ENCODE data around the gene EPB41.
"Not testable (repeated sequence)": the region's sequence is repeated elsewhere in the genome, so short reads cannot be mapped to it uniquely, and the experiment has no call there.

Gene EPB41

GRCh38 chr1:29004798-29005197 is 90.4 kb downstream of the EPB41 start:
- no peaks in the 10 kb centered on the region for H3K27me3 Mint-ChIP-seq
- H3K27ac Mint-ChIP-seq: no peak overlapping the region
- H3K4me1 Mint-ChIP-seq (ENCODE audit: low read depth): peaks cover 14% of the 10 kb centered on the region
- peaks cover 34% of the 10 kb centered on the region for H3K36me3 Mint-ChIP-seq (ENCODE audit: low read depth)
- H3K9me3 Mint-ChIP-seq: no peaks in the 10 kb centered on the region
- H3K4me3 Mint-ChIP-seq: no peak overlapping the region

GRCh38 chr1:29011775-29012174 is 97.4 kb downstream of the EPB41 start:
- Mint-ChIP-seq H3K9me3 (no peaks in the 10 kb centered on the region), H3K27me3 (no peaks in the 10 kb centered on the region), H3K36me3 (ENCODE audit: low read depth) (peaks cover 27% of the 10 kb centered on the region), H3K4me3 (no peak overlapping the region), H3K4me1 (ENCODE audit: low read depth) (no peaks in the 10 kb centered on the region), H3K27ac (no peak overlapping the region)

GRCh38 chr1:29017235-29017634 is 102.9 kb downstream of the EPB41 start:
- Mint-ChIP-seq H3K4me3 (no peak overlapping the region), H3K27ac (no peak overlapping the region), H3K27me3 (no peaks in the 10 kb centered on the region)

GRCh38 chr1:29017975-29018712 is 103.8 kb downstream of the EPB41 start:
- H3K4me1 Mint-ChIP-seq (ENCODE audit: low read depth): no peaks in the 10 kb centered on the region
- H3K27ac Mint-ChIP-seq: no peak overlapping the region
- no peaks in the 10 kb centered on the region for H3K27me3 Mint-ChIP-seq
- no peak overlapping the region for H3K4me3 Mint-ChIP-seq
- H3K9me3 Mint-ChIP-seq: no peaks in the 10 kb centered on the region
- peaks cover 18% of the 10 kb centered on the region for H3K36me3 Mint-ChIP-seq (ENCODE audit: low read depth)

More at GRCh38 chr1:29017235-29017634, 102.9 kb downstream of the EPB41 start:
- H3K36me3 Mint-ChIP-seq (ENCODE audit: low read depth): peaks cover 20% of the 10 kb centered on the region
- no peaks in the 10 kb centered on the region for H3K9me3 Mint-ChIP-seq
- H3K4me1 Mint-ChIP-seq (ENCODE audit: low read depth): no peaks in the 10 kb centered on the region

- no peaks in the 10 kb centered on the region for H3K9me3 Mint-ChIP-seq
- H3K27ac Mint-ChIP-seq: no peak overlapping the region
- H3K36me3 Mint-ChIP-seq (ENCODE audit: low read depth): peaks cover 19% of the 10 kb centered on the region
- no peaks in the 10 kb centered on the region for H3K4me1 Mint-ChIP-seq (ENCODE audit: low read depth)
- no peak overlapping the region for H3K4me3 Mint-ChIP-seq
- no peaks in the 10 kb centered on the region for H3K27me3 Mint-ChIP-seq
These were observed 108.3 kb downstream of the EPB41 start for GRCh38 chr1:29022620-29023019.

- H3K4me3 Mint-ChIP-seq: no peak overlapping the region
- no peak overlapping the region for H3K27ac Mint-ChIP-seq
- no peaks in the 10 kb centered on the region for H3K9me3 Mint-ChIP-seq
- no peaks in the 10 kb centered on the region for H3K4me1 Mint-ChIP-seq (ENCODE audit: low read depth)
- no peaks in the 10 kb centered on the region for H3K27me3 Mint-ChIP-seq
- H3K36me3 Mint-ChIP-seq (ENCODE audit: low read depth): peaks cover 44% of the 10 kb centered on the region
These were observed 115.3 kb downstream of the EPB41 start for GRCh38 chr1:29029667-29030066.

- no peak overlapping the region for H3K4me3 Mint-ChIP-seq
- no peak overlapping the region for H3K27ac Mint-ChIP-seq
- peaks cover 51% of the 10 kb centered on the region for H3K36me3 Mint-ChIP-seq (ENCODE audit: low read depth)
- no peaks in the 10 kb centered on the region for H3K4me1 Mint-ChIP-seq (ENCODE audit: low read depth)
- no peaks in the 10 kb centered on the region for H3K9me3 Mint-ChIP-seq
- H3K27me3 Mint-ChIP-seq: no peaks in the 10 kb centered on the region
These were observed 118.5 kb downstream of the EPB41 start for GRCh38 chr1:29032841-29033240.

GRCh38 chr1:29033829-29034466 is 119.6 kb downstream of the EPB41 start:
- Mint-ChIP-seq H3K4me1 (ENCODE audit: low read depth) (no peaks in the 10 kb centered on the region), H3K4me3 (no peak overlapping the region), H3K27me3 (no peaks in the 10 kb centered on the region), H3K9me3 (no peaks in the 10 kb centered on the region), H3K36me3 (ENCODE audit: low read depth) (peaks cover 46% of the 10 kb centered on the region), H3K27ac (peak overlapping the region; percentile 57)

- Mint-ChIP-seq H3K27ac (peak overlapping the region; percentile 85), H3K27me3 (no peaks in the 10 kb centered on the region), H3K9me3 (no peaks in the 10 kb centered on the region), H3K36me3 (ENCODE audit: low read depth) (peaks cover 34% of the 10 kb centered on the region), H3K4me1 (ENCODE audit: low read depth) (peaks cover 36% of the 10 kb centered on the region), H3K4me3 (no peak overlapping the region)
These were observed 129.1 kb downstream of the EPB41 start for GRCh38 chr1:29043274-29043965.

- Mint-ChIP-seq H3K4me1 (ENCODE audit: low read depth) (peaks cover 36% of the 10 kb centered on the region), H3K9me3 (no peaks in the 10 kb centered on the region), H3K36me3 (ENCODE audit: low read depth) (peaks cover 34% of the 10 kb centered on the region)
These were observed 129.6 kb downstream of the EPB41 start for GRCh38 chr1:29044010-29044409.

GRCh38 chr1:29045663-29046062 is 131.3 kb downstream of the EPB41 start:
- not testable (repeated sequence) for H3K4me3 Mint-ChIP-seq, H3K27ac Mint-ChIP-seq, H3K27me3 Mint-ChIP-seq, H3K9me3 Mint-ChIP-seq
- H3K4me1 Mint-ChIP-seq (ENCODE audit: low read depth): peaks cover 36% of the 10 kb centered on the region
- H3K36me3 Mint-ChIP-seq (ENCODE audit: low read depth): peaks cover 34% of the 10 kb centered on the region

More at GRCh38 chr1:29044010-29044409, 129.6 kb downstream of the EPB41 start:
- Mint-ChIP-seq H3K27me3 (no peaks in the 10 kb centered on the region), H3K4me3 (no peak overlapping the region), H3K27ac (no peak overlapping the region)

GRCh38 chr1:29047142-29047541 is 132.8 kb downstream of the EPB41 start:
- Mint-ChIP-seq H3K27me3 (no peaks in the 10 kb centered on the region), H3K36me3 (ENCODE audit: low read depth) (peaks cover 27% of the 10 kb centered on the region), H3K27ac (peak overlapping the region; percentile 40), H3K9me3 (no peaks in the 10 kb centered on the region), H3K4me1 (ENCODE audit: low read depth) (peaks cover 28% of the 10 kb centered on the region), H3K4me3 (no peak overlapping the region)

- H3K9me3 Mint-ChIP-seq: no peaks in the 10 kb centered on the region
- peaks cover 19% of the 10 kb centered on the region for H3K36me3 Mint-ChIP-seq (ENCODE audit: low read depth)
- H3K4me3 Mint-ChIP-seq: no peak overlapping the region
- peaks cover 9% of the 10 kb centered on the region for H3K4me1 Mint-ChIP-seq (ENCODE audit: low read depth)
- H3K27ac Mint-ChIP-seq: peak overlapping the region; percentile 6
- H3K27me3 Mint-ChIP-seq: no peaks in the 10 kb centered on the region
These were observed 135.8 kb downstream of the EPB41 start for GRCh38 chr1:29050166-29050565.

- peak overlapping the region; percentile 43 for H3K27ac Mint-ChIP-seq
- H3K9me3 Mint-ChIP-seq: no peaks in the 10 kb centered on the region
- no peak overlapping the region for H3K4me3 Mint-ChIP-seq
- peaks cover 2% of the 10 kb centered on the region for H3K4me1 Mint-ChIP-seq (ENCODE audit: low read depth)
- peaks cover 22% of the 10 kb centered on the region for H3K36me3 Mint-ChIP-seq (ENCODE audit: low read depth)
- no peaks in the 10 kb centered on the region for H3K27me3 Mint-ChIP-seq
These were observed 137.7 kb downstream of the EPB41 start for GRCh38 chr1:29052100-29052499.

- Mint-ChIP-seq H3K27me3 (no peaks in the 10 kb centered on the region), H3K4me3 (no peak overlapping the region), H3K4me1 (ENCODE audit: low read depth) (peaks cover 4% of the 10 kb centered on the region), H3K9me3 (no peaks in the 10 kb centered on the region), H3K36me3 (ENCODE audit: low read depth) (peaks cover 27% of the 10 kb centered on the region), H3K27ac (no peak overlapping the region)
These were observed 138.6 kb downstream of the EPB41 start for GRCh38 chr1:29052941-29053340.
